DOHH2 (cell line): ENCODE measurements around the gene UBE2D4.

Source experiments
- EZH2phosphoT487 ChIP-seq: fragments of 200-600 bp; sonication (generic); IDR thresholded peaks from 2 replicates; pipeline ENCODE4 v1.6.1; 2017; ENCODE audit warnings: borderline replicate concordance, mild to moderate bottlenecking, antibody characterized with exemption, low read length, moderate library complexity, mixed read lengths
- TF ChIP-seq, protein P1 (sequence below): fragments of 200-600 bp; sonication (generic); IDR thresholded peaks from one replicate; pipeline ENCODE4 v1.5.1; 2014; ENCODE audit warnings: antibody characterized with exemption, mild to moderate bottlenecking, low read depth, low read length; ENCODE audit not compliant: poor library complexity, severe bottlenecking

DNA sequence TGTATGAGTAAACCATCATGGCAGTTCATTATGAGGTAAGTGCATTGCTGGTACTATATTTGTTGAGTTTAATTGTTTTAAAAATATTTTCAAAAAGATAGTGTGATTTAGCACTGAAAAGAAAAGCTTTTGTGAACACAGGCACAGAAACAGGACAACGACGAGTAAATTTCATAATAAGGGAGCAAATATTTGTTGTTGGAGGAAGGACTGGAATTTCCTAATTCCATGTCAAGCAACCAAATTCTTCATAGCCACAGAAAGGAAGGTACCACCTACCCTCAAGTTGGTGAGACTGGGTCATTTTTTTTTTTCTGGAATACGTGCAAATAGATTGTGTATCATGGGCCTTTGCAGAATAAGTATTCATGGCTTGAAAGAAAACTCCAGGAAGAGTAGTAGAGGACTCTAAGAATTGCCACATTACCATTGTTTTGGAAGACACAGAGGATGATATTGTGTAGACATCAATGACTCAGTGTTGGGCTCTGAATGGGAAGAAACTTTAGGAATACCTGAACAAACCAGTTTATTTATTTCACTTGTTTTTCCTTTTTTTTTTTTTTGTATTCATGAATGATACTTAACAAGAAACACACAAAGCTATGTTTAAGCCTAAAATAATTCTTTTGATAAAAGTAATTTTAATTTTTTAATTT, 7.8 kb downstream of the UBE2D4 start:
- TF ChIP-seq, protein P1, sequence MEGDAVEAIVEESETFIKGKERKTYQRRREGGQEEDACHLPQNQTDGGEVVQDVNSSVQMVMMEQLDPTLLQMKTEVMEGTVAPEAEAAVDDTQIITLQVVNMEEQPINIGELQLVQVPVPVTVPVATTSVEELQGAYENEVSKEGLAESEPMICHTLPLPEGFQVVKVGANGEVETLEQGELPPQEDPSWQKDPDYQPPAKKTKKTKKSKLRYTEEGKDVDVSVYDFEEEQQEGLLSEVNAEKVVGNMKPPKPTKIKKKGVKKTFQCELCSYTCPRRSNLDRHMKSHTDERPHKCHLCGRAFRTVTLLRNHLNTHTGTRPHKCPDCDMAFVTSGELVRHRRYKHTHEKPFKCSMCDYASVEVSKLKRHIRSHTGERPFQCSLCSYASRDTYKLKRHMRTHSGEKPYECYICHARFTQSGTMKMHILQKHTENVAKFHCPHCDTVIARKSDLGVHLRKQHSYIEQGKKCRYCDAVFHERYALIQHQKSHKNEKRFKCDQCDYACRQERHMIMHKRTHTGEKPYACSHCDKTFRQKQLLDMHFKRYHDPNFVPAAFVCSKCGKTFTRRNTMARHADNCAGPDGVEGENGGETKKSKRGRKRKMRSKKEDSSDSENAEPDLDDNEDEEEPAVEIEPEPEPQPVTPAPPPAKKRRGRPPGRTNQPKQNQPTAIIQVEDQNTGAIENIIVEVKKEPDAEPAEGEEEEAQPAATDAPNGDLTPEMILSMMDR: no peak
- TF ChIP-seq EZH2phosphoT487: no peak
